HG02678 (cell line): ENCODE measurements around the gene NFKB1.

Experiments
- ATAC-seq: cut with Tn5 transposase; IDR thresholded peaks from one replicate; pipeline ENCODE4 v1.9.1; 2021; ENCODE audit warnings: mild to moderate bottlenecking, moderate library complexity; ENCODE audit not compliant: unreplicated experiment

Gene NFKB1

GRCh38 chr4:102497986-102498385 is 3.2 kb upstream of the NFKB1 start:
- ATAC-seq, result no peak

- ATAC-seq, result peak; percentile 15
Measured at GRCh38 chr4:102500352-102500695, 835 bp upstream of the NFKB1 start.

GRCh38 chr4:102501447-102501696 is 213 bp downstream of the NFKB1 start:
- peak; percentile 38 for ATAC-seq

GRCh38 chr4:102502543-102502818 is 1.3 kb downstream of the NFKB1 start:
- no peak for ATAC-seq

GRCh38 chr4:102503301-102503746 is 2.2 kb downstream of the NFKB1 start:
- no peak for ATAC-seq

- no peak for ATAC-seq
Measured at GRCh38 chr4:102503831-102504786, 3.0 kb downstream of the NFKB1 start.

- no peak for ATAC-seq
Measured at GRCh38 chr4:102504941-102505340, 3.8 kb downstream of the NFKB1 start.

GRCh38 chr4:102505708-102506107 is 4.5 kb downstream of the NFKB1 start:
- no peak for ATAC-seq

GRCh38 chr4:102506523-102506922 is 5.4 kb downstream of the NFKB1 start:
- ATAC-seq, result no peak

GRCh38 chr4:102511830-102512605 is 10.9 kb downstream of the NFKB1 start:
- no peak for ATAC-seq

GRCh38 chr4:102514298-102514964 is 13.3 kb downstream of the NFKB1 start:
- no peak for ATAC-seq

GRCh38 chr4:102517753-102518152 is 16.6 kb downstream of the NFKB1 start:
- no peak for ATAC-seq

GRCh38 chr4:102518703-102519131 is 17.6 kb downstream of the NFKB1 start:
- no peak for ATAC-seq

- no peak for ATAC-seq
Measured at GRCh38 chr4:102519925-102520324, 18.8 kb downstream of the NFKB1 start.

GRCh38 chr4:102521570-102521969 is 20.4 kb downstream of the NFKB1 start:
- ATAC-seq, result no peak

- no peak for ATAC-seq
Measured at GRCh38 chr4:102522031-102522440, 20.9 kb downstream of the NFKB1 start.

GRCh38 chr4:102524691-102525090 is 23.5 kb downstream of the NFKB1 start:
- no peak for ATAC-seq

GRCh38 chr4:102525097-102525496 is 23.9 kb downstream of the NFKB1 start:
- no peak for ATAC-seq

GRCh38 chr4:102525504-102525903 is 24.3 kb downstream of the NFKB1 start:
- ATAC-seq, result no peak

GRCh38 chr4:102526532-102526931 is 25.4 kb downstream of the NFKB1 start:
- no peak for ATAC-seq

GRCh38 chr4:102527695-102528283 is 26.6 kb downstream of the NFKB1 start:
- no peak for ATAC-seq
